NCI-H2081 treated with DMSO at 0.1 percent for 48 hours (cell line): Measurements from ENCODE around the gene ST6GAL1.

Experiments
- DNase-seq: peaks from one replicate; lab custom pipeline; 2025; lab: John Stamatoyannopoulos, UW

The ST6GAL1 gene

GRCh38 chr3:186915806-186916796, 14.2 kb upstream of the ST6GAL1 start:
- DNase-seq = no peak

DNA sequence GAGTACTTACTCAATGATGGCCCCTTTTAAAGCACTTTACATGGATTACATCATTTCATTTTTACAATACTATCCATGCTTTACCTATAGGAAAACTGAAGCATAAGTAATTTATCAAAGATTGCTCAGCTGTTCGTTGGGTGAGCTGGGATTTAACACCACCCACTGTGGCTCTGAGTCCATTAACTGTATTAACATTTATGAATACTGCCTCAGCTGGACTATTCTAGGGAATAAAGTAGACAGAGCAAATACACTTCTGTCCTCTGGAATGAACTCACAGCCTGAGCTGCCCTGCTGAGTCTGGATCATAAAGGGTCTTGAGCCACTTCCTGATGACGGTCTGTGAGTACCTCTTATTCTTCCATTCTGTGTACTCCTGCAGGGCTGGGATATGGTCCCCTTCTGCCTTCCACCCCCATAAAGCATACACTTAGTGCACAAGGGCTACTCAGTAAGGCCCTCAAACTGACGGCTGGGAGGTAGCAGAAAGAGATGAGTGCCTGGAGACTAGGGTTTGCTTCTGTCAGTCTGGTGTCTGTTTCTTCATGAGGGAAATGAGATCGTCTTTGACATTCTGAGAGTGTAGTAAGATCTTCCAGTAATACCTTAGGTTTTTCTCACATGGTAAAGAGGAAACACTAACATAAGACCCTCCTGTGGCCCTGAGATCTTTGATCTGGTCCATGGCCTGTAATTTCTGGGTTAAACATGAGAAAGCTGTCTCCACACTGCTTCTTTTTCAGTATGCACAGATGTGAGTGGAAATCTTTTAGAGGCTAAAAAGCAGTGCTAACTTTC, 12.6 kb upstream of the ST6GAL1 start:
- DNase-seq = no peak

DNA sequence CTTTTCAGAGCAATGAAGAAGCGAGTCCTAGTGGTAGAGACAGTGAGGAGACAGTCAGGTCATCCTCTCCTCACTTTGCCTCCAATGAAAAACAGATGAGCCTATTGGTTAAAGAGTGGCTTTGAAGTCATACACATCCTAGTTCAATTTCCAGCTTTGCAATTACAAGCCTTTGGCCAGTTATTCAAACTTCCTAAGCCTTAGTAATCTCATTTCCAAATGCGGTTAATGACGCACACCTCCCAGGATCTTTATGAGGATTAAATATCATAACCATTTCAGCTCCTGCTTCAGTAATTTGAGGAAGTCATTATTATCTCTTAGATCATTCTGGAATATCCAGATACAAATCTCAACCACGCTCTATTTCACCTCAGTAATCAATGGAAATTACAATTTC, 10.0 kb upstream of the ST6GAL1 start:
- DNase-seq = no peak

GRCh38 chr3:186920796-186921195, 9.5 kb upstream of the ST6GAL1 start:
- DNase-seq = no peak

DNA sequence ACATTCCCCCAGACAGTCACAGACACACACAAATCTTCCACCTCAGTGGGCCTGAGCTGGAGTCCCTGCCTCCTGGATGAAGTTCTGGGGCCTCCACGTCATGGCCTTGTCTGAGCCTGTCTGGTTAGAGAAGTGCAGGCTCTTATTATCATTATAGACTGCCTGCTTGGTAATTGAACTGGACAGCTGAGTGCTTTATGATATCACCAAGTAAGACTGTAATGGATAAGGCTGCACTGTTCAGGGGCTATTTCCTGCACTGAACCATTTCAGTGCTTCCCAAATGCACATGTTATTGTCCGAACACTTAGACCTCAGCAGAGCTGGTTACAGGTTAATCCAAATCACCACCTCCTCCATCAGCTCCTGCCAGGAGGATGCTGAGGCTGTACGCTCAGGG, 8.7 kb upstream of the ST6GAL1 start:
- no peak for DNase-seq

DNA sequence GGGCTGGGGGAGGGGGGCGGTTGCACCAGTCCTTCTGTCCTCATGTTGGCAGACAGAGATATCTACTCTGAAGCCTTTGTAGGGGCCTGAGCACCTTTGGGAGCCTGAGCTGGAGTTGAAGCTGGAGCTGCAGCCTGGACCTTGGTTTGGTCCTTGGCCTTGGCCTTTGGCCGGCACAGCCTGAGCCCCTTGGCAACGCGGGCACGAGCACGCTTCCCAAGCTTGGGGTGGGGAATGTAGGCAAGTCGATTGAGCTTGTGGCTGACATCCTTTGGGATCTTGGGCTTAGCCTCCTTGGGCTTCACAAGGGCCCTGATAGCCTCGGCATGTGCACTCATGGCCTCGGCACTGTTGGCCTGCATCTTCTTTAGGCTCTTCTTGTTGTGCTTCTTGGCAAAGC, 8.1 kb upstream of the ST6GAL1 start:
- no peak for DNase-seq

DNA sequence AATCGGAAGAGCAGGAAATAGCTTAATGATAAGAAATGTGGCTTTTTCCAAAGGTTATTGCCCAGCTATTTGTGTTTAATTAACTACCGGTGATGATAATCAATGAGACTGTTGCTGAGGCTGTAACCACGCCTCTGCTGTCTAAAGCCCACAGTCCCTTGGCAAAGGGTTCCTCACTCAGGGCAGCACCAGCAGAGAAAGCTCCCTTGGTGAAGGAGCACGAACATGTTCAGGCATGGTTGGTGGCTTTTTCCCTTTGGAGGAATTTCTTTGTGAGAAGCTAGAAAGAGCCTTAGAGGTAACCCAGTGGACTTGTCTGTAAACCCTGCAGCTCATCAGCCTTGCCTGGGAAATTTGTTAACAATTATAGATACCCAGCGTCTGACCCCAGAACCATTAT, 7.5 kb upstream of the ST6GAL1 start:
- DNase-seq = no peak

- DNase-seq = no peak
Measured at GRCh38 chr3:186923241-186923640, 7.1 kb upstream of the ST6GAL1 start.

- no peak for DNase-seq
Measured at GRCh38 chr3:186925826-186926225, 4.5 kb upstream of the ST6GAL1 start.

DNA sequence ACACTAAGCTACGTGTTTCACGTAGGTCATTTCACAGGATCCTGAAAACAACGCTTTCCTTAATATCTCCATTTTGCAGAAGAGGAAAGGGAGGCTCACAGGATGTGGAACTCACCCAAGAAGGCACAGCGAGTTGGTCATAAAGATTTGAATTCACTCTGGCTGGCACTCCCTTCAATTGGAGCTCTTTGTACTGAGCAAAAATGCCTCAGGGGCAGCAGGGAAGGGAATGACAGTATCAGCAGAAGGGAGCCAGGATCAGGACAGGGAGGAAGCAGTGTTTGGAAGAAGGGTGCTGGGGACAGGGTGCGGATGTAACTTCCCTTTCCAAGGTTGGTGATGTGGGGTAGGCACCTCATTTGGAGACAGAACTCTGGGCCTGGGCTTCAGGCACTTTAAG, 1.1 kb upstream of the ST6GAL1 start:
- DNase-seq = no peak

- no peak for DNase-seq
Measured at GRCh38 chr3:186929685-186930084, 641 bp upstream of the ST6GAL1 start.

DNA sequence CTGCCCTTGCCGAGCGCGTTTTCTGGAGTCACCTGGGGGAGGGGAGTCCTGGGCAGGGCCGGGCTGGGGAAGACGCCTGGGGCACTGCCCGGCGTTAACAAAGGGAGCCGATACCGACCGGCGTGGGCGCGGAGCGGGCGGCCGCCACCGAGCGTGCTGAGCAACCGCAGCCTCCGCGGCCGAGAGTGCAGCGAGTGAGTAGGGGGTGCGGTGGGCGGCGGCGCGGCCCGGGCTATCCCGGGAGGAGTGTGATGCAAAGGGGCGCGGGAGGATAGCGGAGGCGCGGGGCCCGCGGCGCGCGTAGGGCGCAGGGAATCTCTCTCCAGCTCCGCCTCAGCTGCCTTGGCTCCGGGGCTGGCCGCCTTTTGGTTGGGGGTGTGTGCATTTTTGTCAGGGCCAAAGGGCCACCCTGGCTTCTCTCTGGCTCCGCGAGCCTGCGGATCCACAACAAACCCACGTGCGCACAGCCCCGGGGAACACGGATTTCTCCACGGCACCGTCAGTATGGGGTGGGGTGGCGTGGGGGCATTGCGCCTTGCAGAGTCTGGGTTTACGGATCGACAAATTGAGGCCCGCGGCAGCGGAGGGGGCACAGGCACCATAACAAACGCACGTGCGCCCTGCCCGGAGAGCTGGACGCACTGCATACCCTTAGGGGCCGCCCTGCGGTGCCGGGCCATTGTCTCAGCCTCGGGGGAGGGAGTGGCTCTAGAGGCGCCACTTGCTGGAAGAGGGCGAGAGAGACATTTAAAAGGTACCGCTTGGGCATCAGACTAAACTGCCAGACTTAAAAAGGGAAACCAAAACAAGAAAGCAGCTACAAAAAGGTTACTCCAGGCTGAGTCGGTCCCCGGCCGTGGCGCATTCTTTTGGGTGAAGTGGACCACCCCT, 560 bp downstream of the ST6GAL1 start:
- DNase-seq = no peak

DNA sequence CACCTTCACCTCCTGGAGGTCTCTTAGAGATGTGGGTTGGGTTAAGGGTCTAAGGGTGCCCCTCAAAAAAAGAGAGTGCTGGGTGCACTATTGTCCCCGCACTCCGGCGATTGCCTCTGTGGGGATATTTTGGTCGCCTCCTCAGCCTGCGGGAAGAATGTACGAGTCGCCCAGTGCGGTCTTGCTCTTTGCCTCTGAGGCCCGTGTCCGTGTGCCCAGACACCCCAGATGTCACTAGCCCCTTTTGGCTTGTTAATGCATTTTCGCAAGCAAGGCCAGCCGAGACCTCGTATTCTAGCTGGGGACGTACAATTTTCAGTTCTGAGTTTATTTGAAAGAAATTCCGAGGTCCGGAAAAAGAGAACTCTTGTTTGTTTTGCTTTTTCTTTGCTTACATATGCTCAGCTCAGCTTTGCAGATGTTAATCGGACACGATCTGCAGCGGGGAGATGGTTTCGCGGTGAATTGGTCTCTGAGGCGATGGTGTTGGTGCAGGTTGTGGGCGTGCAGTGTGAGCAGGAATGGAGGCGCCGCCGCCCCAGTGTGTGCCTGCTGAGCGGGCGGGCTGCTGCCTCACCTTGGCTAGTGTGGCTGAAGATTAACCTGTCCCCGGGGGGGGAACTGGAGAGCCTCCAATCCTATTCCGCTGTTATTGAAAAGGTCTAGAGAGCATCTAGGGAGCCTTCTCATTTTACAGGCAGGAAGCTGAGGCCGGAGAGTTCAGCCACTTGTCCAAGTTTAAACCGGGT, 1.4 kb downstream of the ST6GAL1 start:
- DNase-seq = no peak

- no peak for DNase-seq
Measured at GRCh38 chr3:186932281-186933181, 2.2 kb downstream of the ST6GAL1 start.

DNA sequence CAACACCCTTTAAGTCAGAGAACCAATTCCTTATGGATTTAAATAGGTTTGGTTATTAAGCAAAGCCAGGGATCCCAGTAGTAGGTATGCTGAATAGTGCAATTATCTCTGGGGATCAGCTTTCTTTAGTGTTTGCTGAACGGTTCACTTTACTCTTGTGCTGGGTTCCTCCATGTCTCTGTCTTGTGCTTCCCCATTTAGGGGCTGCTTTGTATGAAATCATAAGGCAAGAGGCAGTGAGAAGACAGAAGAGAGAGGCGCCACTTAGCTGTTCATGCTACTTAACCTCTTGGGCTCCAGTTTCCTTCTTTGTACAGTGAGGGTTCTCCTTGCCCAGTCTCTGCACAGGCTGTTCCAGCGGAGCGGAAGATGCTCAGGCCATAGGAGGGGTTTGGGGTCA, 3.5 kb downstream of the ST6GAL1 start:
- DNase-seq = no peak

GRCh38 chr3:186935133-186935532, 4.8 kb downstream of the ST6GAL1 start:
- no peak for DNase-seq

GRCh38 chr3:186937017-186937875, 6.9 kb downstream of the ST6GAL1 start:
- DNase-seq = no peak

DNA sequence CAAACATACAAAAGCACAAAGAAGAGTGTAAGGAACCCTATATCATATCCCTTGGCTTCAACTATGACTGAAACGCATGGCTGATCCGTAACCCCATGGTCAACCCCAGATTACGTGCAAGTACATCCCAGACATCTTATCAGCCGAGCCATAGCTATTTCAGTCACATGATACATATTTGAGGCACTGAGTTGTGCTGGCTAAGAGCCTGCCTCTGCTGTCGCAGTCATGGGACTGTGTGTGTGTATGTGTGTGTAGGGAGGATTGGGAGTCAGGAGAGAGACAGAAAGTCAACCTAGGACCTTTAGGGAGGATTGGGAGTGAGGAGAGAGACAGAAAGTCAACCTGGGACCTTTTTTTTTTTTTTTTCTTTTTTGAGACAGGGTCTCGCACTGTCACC, 8.4 kb downstream of the ST6GAL1 start:
- no peak for DNase-seq

- no peak for DNase-seq
Measured at GRCh38 chr3:186939536-186939935, 9.2 kb downstream of the ST6GAL1 start.
